Peyer's patch (tissue), 4 donors: ENCODE measurements around the gene TM9SF4. TPM values are rescaled to one million over a fixed set of nuclear protein-coding genes. Genes with fewer than 3 reads are reported as not detected.

ENCODE experiments used
- DNase-seq, 3 donors: peaks; one replicate each; pipeline ENCODE4 v3.0.0-alpha.2; 2017 to 2019
- H3K27ac ChIP-seq, 4 donors: fragments of 200-600 bp; sonication (generic); one replicate each; pipeline ENCODE4 v1.5.1; 2016 to 2019
- H3K27me3 ChIP-seq, 2 donors: fragments of 200-600 bp; sonication (generic); one replicate each; pipeline ENCODE4 v1.5.1; 2019
- H3K36me3 ChIP-seq, 3 donors: fragments of 200-600 bp; sonication (generic); one replicate each; pipeline ENCODE4 v1.5.1; 2016 to 2019
- H3K4me1 ChIP-seq, 4 donors: fragments of 200-600 bp; sonication (generic); one replicate each; pipeline ENCODE4 v1.5.1; 2016 to 2019
- H3K4me3 ChIP-seq, 4 donors: fragments of 200-600 bp; sonication (generic); 1 replicate in 3 of 4; 2 replicates in 1 of 4; pipeline ENCODE4 v1.5.1; 2016 to 2019; ENCODE audit warnings: mild to moderate bottlenecking in 1 of 4
- H3K9me3 ChIP-seq, 4 donors: fragments of 200-600 bp; sonication (generic); one replicate each; pipeline ENCODE4 v1.5.1; 2016 to 2019; ENCODE audit warnings: mild to moderate bottlenecking in 1 of 4
- CTCF ChIP-seq, 6 experiments: fragments of 450-650 bp in 4 of 6; fragments of 200-600 bp in 2 of 6; sonication (generic) in 1 of 6; IDR thresholded peaks; one replicate each; pipeline ENCODE4 v1.5.1; 2017 to 2019; ENCODE audit warnings: antibody characterized with exemption in 6 of 6, mild to moderate bottlenecking in 3 of 6, moderate library complexity in 1 of 6
- POLR2A ChIP-seq, 2 donors: fragments of 450-650 bp; IDR thresholded peaks; one replicate each; pipeline ENCODE4 v1.5.1; 2017; ENCODE audit warnings: antibody characterized with exemption in 2 of 2, mild to moderate bottlenecking in 2 of 2, moderate library complexity in 2 of 2
- total RNA-seq, 4 donors: library from RNA; depleted of rRNA; stranded (reverse); fragments of >200 nt; gene quantifications; one replicate each; pipeline ENCODE4 v1.1.0, GENCODE V29; 2016

TM9SF4 gene
- total RNA-seq, 4 donors from 2014 or later: 28.9 to 59.5 (median 45.5) TPM

- Histone ChIP-seq H3K27me3 (peaks cover 0 to 4% of the 10 kb centered on the region in 2 donors), H3K36me3 (no peaks in the 10 kb centered on the region), H3K4me1 (no peaks in the 10 kb centered on the region), H3K9me3 (no peaks in the 10 kb centered on the region), H3K4me3 (no peak overlapping the region), H3K27ac (no peak overlapping the region)
- TF ChIP-seq POLR2A (IDR thresholded peaks at IDR 0.05) (no peak), CTCF (IDR thresholded peaks at IDR 0.05) (peak; percentile 47 to 94 (median 68))
- DNase-seq: peak; percentile 80 to 92 (median 83)
Measured at GRCh38 chr20:32091888-32092346, 17.6 kb upstream of the TM9SF4 start.

DNA sequence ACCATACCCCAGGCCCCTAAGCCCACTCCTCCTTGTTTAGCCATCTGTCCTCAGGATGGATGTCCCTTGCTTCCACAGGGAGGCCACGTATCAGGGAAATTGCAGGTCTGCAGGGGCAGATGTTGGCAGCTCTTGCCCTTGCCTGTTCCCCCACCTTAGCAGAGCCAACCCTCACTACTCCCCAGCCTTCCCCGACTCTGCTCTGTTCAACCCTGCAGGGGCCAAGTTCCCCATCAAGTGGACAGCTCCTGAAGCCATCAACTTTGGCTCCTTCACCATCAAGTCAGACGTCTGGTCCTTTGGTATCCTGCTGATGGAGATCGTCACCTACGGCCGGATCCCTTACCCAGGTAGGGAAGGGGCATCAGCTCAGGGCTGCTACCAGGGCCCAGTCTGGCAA lies 10.7 kb upstream of the TM9SF4 start:
- no peak overlapping the region for H3K4me3 ChIP-seq
- no peaks in the 10 kb centered on the region for H3K4me1 ChIP-seq
- H3K27me3 ChIP-seq: peaks cover 0 to under 1% of the 10 kb centered on the region in 2 donors
- TF ChIP-seq CTCF (IDR thresholded peaks at IDR 0.05): no peak
- TF ChIP-seq POLR2A (IDR thresholded peaks at IDR 0.05): no peak
- no peaks in the 10 kb centered on the region for H3K9me3 ChIP-seq
- H3K27ac ChIP-seq: no peak overlapping the region
- DNase-seq: no peak
- H3K36me3 ChIP-seq: no peaks in the 10 kb centered on the region

- peak overlapping the region; percentile 94 to 96 (median 94) for H3K27ac ChIP-seq
Measured at GRCh38 chr20:32108814-32109391, 611 bp upstream of the TM9SF4 start.

DNA sequence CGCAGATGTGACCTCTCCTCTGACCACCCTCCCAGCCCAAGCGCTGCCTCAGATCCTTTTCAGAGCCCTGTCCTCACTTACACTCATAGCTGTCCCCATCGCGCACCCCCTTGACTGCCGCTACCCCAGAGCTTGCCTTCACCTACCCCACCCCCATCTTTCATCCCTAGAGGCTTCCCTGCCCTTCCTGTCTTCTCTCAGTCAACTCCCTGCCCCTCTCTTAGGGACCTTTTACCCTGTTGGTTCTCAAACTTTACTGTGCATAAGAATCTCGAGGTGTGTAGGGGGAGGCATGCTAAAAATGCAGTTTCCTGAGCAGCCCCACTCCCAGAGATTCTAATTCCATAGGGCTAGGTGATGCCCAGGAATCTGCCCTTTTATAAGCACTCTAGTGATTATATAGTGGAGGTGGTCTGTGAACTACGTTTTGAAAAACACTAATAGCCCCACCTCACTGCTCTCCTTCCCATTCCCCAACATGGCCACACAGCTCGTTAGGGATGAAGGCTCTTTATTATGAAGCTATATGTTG lies 725 bp downstream of the TM9SF4 start:
- DNase-seq: peak; percentile 19 to 55 (median 50)
- Histone ChIP-seq H3K4me3 (peak overlapping the region; percentile 64 to 96 (median 88)), H3K9me3 (no peaks in the 10 kb centered on the region), H3K4me1 (peaks cover 0 to 31% (median 3%) of the 10 kb centered on the region in 4 donors), H3K27me3 (no peaks in the 10 kb centered on the region), H3K27ac (peak overlapping the region; percentile 94 to 96 (median 94)), H3K36me3 (peaks cover 0 to 3% (median 0%) of the 10 kb centered on the region in 3 donors)
- TF ChIP-seq CTCF (IDR thresholded peaks at IDR 0.05) (no peak), POLR2A (IDR thresholded peaks at IDR 0.05) (no peak)

More at GRCh38 chr20:32108814-32109391, 611 bp upstream of the TM9SF4 start:
- Histone ChIP-seq H3K4me3 (peak overlapping the region in 3 of 4 donors; percentile 64 to 96 (median 85)), H3K36me3 (no peaks in the 10 kb centered on the region), H3K9me3 (no peaks in the 10 kb centered on the region), H3K4me1 (peaks cover 0 to 31% (median 3%) of the 10 kb centered on the region in 4 donors), H3K27me3 (no peaks in the 10 kb centered on the region)
- DNase-seq: no peak
- no peak for TF ChIP-seq POLR2A (IDR thresholded peaks at IDR 0.05)
- TF ChIP-seq CTCF (IDR thresholded peaks at IDR 0.05): peak in 1 of 6 experiments; percentile 2

GRCh38 chr20:32110727-32111126 lies 1.2 kb downstream of the TM9SF4 start:
- H3K4me3 ChIP-seq: peak overlapping the region in 3 of 4 donors; percentile 85 to 96 (median 91)
- TF ChIP-seq CTCF (IDR thresholded peaks at IDR 0.05) (no peak), POLR2A (IDR thresholded peaks at IDR 0.05) (no peak)
- H3K9me3 ChIP-seq: no peaks in the 10 kb centered on the region
- H3K27me3 ChIP-seq: no peaks in the 10 kb centered on the region
- H3K27ac ChIP-seq: peak overlapping the region; percentile 50 to 96 (median 94)
- H3K4me1 ChIP-seq: peaks cover 0 to 31% (median 3%) of the 10 kb centered on the region in 4 donors
- no peak for DNase-seq
- H3K36me3 ChIP-seq: peaks cover 0 to 6% (median 0%) of the 10 kb centered on the region in 3 donors
